Measurements from ENCODE around the gene EXOC1L.

- TF ChIP-seq CTCF (IDR thresholded peaks at IDR 0.05; ENCODE audit: low read depth, low read length) (no peak), EZH2phosphoT487 (IDR thresholded peaks at IDR 0.05; ENCODE audit: low read depth) (no peak)
Measured at GRCh38 chr4:55859711-55860110, 40.1 kb downstream of the EXOC1L start.

All from OCI-LY3 (cell line).